Prostate gland (tissue), 2 donors: Measurements from ENCODE around the gene UBASH3B. TPM values are rescaled to one million over a fixed set of nuclear protein-coding genes. Genes with fewer than 3 reads are reported as not detected.

ENCODE experiments used
- DNase-seq: peaks from one replicate; pipeline ENCODE4 v3.0.0-alpha.2; 2019; ENCODE audit warnings: low spot score
- H3K27ac ChIP-seq, 2 donors: fragments of 200-600 bp; sonication (generic); 2 replicates each; pipeline ENCODE4 v1.5.1; 2017 to 2019
- H3K27me3 ChIP-seq: fragments of 200-600 bp; sonication (generic); replicated peaks from 2 replicates; pipeline ENCODE4 v1.5.1; 2019; ENCODE audit not compliant: insufficient read depth
- H3K36me3 ChIP-seq, 2 donors: fragments of 200-600 bp; sonication (generic); 1 replicate in 1 of 2; 2 replicates in 1 of 2; pipeline versions ENCODE4 v1.5.1 to v1.8.1; 2017 to 2019
- H3K4me1 ChIP-seq: fragments of 200-600 bp; sonication (generic); replicated peaks from 2 replicates; pipeline ENCODE4 v1.5.1; 2019
- H3K4me3 ChIP-seq, 2 donors: fragments of 200-600 bp; sonication (generic); 2 replicates each; pipeline ENCODE4 v1.5.1; 2017 to 2019
- H3K9me3 ChIP-seq: fragments of 200-600 bp; sonication (generic); 2 replicates; pipeline ENCODE4 v1.5.1; 2017
- CTCF ChIP-seq, 4 experiments: fragments of 200-600 bp in 2 of 4; fragments of 450-650 bp in 2 of 4; sonication (generic) in 2 of 4; IDR thresholded peaks; 1 replicate in 3 of 4; 2 replicates in 1 of 4; pipeline ENCODE4 v1.5.1; 2016 to 2019; ENCODE audit warnings: antibody characterized with exemption in 4 of 4, mild to moderate bottlenecking in 2 of 4, moderate library complexity in 2 of 4
- POLR2A ChIP-seq: fragments of 450-650 bp; IDR thresholded peaks from one replicate; pipeline ENCODE4 v1.6.1; 2016; ENCODE audit warnings: antibody characterized with exemption, mild to moderate bottlenecking
- POLR2AphosphoS5 ChIP-seq: sonication (generic); formaldehyde crosslinking; IDR thresholded peaks from one replicate; pipeline ENCODE4 v1.6.1; 2017; ENCODE audit warnings: antibody characterized with exemption
- WGBS: methylation state at CpG from one replicate; pipeline ENCODE4 v1.1.5; 2018; 5-methylcytosine and 5-hydroxymethylcytosine counted together
- intact Hi-C: fragments of 100-400 bp; cut with DNase I; formaldehyde crosslinking; loops from one replicate; pipeline ENCODE4 v1.14.2; 2022
- total RNA-seq, 2 donors: library from RNA; depleted of rRNA; stranded (reverse); fragments of >200 nt; gene quantifications; one replicate each; pipeline ENCODE4 v1.1.0, GENCODE V29; 2016

UBASH3B gene
- total RNA-seq, 2 donors from 2014 or later = 1.9 to 9.9 TPM

GRCh38 chr11:122676638-122677037 lies 21.1 kb downstream of the UBASH3B start:
- no peaks in the 10 kb centered on the region for H3K9me3 ChIP-seq
- intact Hi-C loops = no loop called here
- no peak overlapping the region for H3K27ac ChIP-seq

GRCh38 chr11:122677256-122677655 lies 21.7 kb downstream of the UBASH3B start:
- TF ChIP-seq POLR2A (no peak), POLR2AphosphoS5 (no peak), CTCF (IDR thresholded peaks at IDR 0.05) (no peak)
- no peak overlapping the region for H3K4me3 ChIP-seq
- no peaks in the 10 kb centered on the region for H3K36me3 ChIP-seq
- H3K27ac ChIP-seq = no peak overlapping the region
- intact Hi-C loops = no loop called here
- no peaks in the 10 kb centered on the region for H3K9me3 ChIP-seq
- 72% methylated on average over 6 of the region's 6 CpGs for WGBS
- no peak for DNase-seq
- H3K27me3 ChIP-seq = no peaks in the 10 kb centered on the region
- H3K4me1 ChIP-seq = no peaks in the 10 kb centered on the region

More at GRCh38 chr11:122676638-122677037, 21.1 kb downstream of the UBASH3B start:
- Histone ChIP-seq H3K36me3 (no peaks in the 10 kb centered on the region), H3K4me3 (no peak overlapping the region), H3K4me1 (no peaks in the 10 kb centered on the region), H3K27me3 (no peaks in the 10 kb centered on the region)
- TF ChIP-seq CTCF (IDR thresholded peaks at IDR 0.05) (no peak), POLR2A (no peak), POLR2AphosphoS5 (no peak)
- WGBS = 86% methylated on average over 4 of the region's 4 CpGs
- DNase-seq = no peak

- H3K4me1 ChIP-seq = no peaks in the 10 kb centered on the region
- intact Hi-C loops = no loop called here
- TF ChIP-seq POLR2AphosphoS5 (no peak), CTCF (IDR thresholded peaks at IDR 0.05) (no peak), POLR2A (no peak)
Observed at GRCh38 chr11:122678406-122678805, 22.9 kb downstream of the UBASH3B start.

GRCh38 chr11:122679466-122679865 lies 23.9 kb downstream of the UBASH3B start:
- intact Hi-C loops = no loop called here
- no peak overlapping the region for H3K27ac ChIP-seq
- H3K4me3 ChIP-seq = no peak overlapping the region
- no peaks in the 10 kb centered on the region for H3K4me1 ChIP-seq
- H3K9me3 ChIP-seq = no peaks in the 10 kb centered on the region
- DNase-seq = no peak
- no peaks in the 10 kb centered on the region for H3K36me3 ChIP-seq
- no peaks in the 10 kb centered on the region for H3K27me3 ChIP-seq
- TF ChIP-seq POLR2AphosphoS5 (no peak), POLR2A (no peak), CTCF (IDR thresholded peaks at IDR 0.05) (no peak)
- WGBS = 95% methylated on average over 2 of the region's 2 CpGs

More at GRCh38 chr11:122678406-122678805, 22.9 kb downstream of the UBASH3B start:
- no peaks in the 10 kb centered on the region for H3K36me3 ChIP-seq
- H3K27me3 ChIP-seq = no peaks in the 10 kb centered on the region
- no peak for DNase-seq
- no peak overlapping the region for H3K27ac ChIP-seq
- H3K4me3 ChIP-seq = no peak overlapping the region
- no peaks in the 10 kb centered on the region for H3K9me3 ChIP-seq

GRCh38 chr11:122681070-122681469 lies 25.5 kb downstream of the UBASH3B start:
- no peak for TF ChIP-seq POLR2AphosphoS5
- no peak for TF ChIP-seq CTCF (IDR thresholded peaks at IDR 0.05)
- TF ChIP-seq POLR2A = no peak
- intact Hi-C loops = no loop called here

More at GRCh38 chr11:122681070-122681469, 25.5 kb downstream of the UBASH3B start:
- Histone ChIP-seq H3K9me3 (no peaks in the 10 kb centered on the region), H3K27me3 (no peaks in the 10 kb centered on the region), H3K27ac (no peak overlapping the region), H3K4me3 (no peak overlapping the region), H3K4me1 (no peaks in the 10 kb centered on the region), H3K36me3 (no peaks in the 10 kb centered on the region)
- WGBS = 84% methylated on average over 3 of the region's 3 CpGs
- DNase-seq = no peak
